Muscle layer of colon (tissue), 2 donors: ENCODE results near the gene HORMAD2.

Experiments used
- H3K27ac ChIP-seq: one replicate; pipeline ENCODE4 v1.7.0; 2013; ENCODE audit warnings: low read depth, mild to moderate bottlenecking, low read length, moderate library complexity
- H3K27me3 ChIP-seq, 2 donors: one replicate each; pipeline ENCODE4 v1.7.0; 2013; ENCODE audit warnings: low read length in 2 of 2, mild to moderate bottlenecking in 2 of 2; ENCODE audit not compliant: insufficient read depth in 2 of 2, control insufficient read depth in 1 of 2
- H3K36me3 ChIP-seq: one replicate; pipeline ENCODE4 v1.7.0; 2013; ENCODE audit warnings: mild to moderate bottlenecking, low read length; ENCODE audit not compliant: insufficient read depth
- H3K4me1 ChIP-seq: one replicate; pipeline ENCODE4 v1.7.0; 2013; ENCODE audit warnings: mild to moderate bottlenecking, low read length; ENCODE audit not compliant: insufficient read depth
- H3K4me3 ChIP-seq, 2 donors: one replicate each; pipeline ENCODE4 v1.7.0; 2013; ENCODE audit warnings: low read length in 2 of 2, low read depth in 1 of 2, mild to moderate bottlenecking in 1 of 2, moderate library complexity in 1 of 2
- H3K9ac ChIP-seq: one replicate; pipeline ENCODE4 v1.7.0; 2013; ENCODE audit warnings: low read length
- H3K9me3 ChIP-seq: one replicate; pipeline ENCODE4 v1.7.0; 2013; ENCODE audit warnings: mild to moderate bottlenecking, low read length
- donor health status: abdominal sarcoma.
- donor health status: Adenocarcinoma of cecum.

Gene HORMAD2

DNA sequence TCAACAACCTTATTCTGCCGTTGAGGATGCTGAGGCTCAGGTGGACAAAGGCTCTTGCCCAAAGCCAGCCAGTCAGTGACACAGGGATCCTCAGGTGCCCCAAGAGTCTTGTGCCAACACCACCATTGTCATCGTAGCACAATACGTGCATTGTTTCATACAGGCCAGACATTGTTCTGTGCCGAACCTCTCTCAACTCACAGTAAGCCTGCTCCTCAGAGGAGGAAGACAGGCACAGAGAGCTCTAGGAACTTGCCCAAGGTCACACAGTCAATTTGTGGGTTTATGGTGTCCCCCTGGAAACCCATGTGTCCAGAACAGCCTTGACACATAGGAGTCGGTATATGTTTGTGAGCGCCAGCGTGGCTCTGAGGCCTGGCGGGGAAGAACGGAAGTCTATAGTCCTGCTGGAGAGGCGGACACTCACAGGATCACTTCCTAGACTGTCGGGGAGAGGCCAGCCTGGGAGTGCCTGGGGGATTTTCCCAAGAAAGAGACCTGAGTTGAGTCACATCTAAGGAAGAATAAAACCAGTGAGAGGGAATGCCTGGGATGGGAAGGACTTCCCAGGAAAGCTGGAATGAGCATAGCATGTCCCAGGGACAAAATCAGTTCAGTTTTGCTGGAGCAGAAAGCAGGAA is 146.0 kb downstream of the HORMAD2 start:
- Histone ChIP-seq H3K9ac (no peak overlapping the region), H3K27ac (no peak overlapping the region), H3K4me1 (no peaks in the 10 kb centered on the region), H3K36me3 (no peaks in the 10 kb centered on the region), H3K27me3 (peaks cover 0 to 4% of the 10 kb centered on the region in 2 donors), H3K4me3 (no peak overlapping the region), H3K9me3 (no peaks in the 10 kb centered on the region)
